HFF-Myc (cell line): ENCODE data around the gene SYT7.
"Not testable (repeated sequence)": the region's sequence is repeated elsewhere in the genome, so short reads cannot be mapped to it uniquely, and the experiment has no call there.

Source experiments
- DNase-seq: peaks from one replicate; pipeline ENCODE4 v3.0.0-alpha.2; 2011; ENCODE audit warnings: low read depth; ENCODE audit errors: extremely low read depth
- H3K4me3 ChIP-seq: replicated peaks from 2 replicates; pipeline ENCODE4 v1.5.1; 2011; ENCODE audit warnings: low read depth, mild to moderate bottlenecking, control low read depth, low read length
- TF ChIP-seq, protein P1 (sequence below): IDR thresholded peaks from 2 replicates; pipeline ENCODE4 v1.5.1; 2012; ENCODE audit warnings: mild to moderate bottlenecking, low read depth, low read length, control low read depth; ENCODE audit errors: missing control alignments

Gene SYT7

GRCh38 chr11:61616434-61616833 lies 35.6 kb upstream of the SYT7 start:
- TF ChIP-seq, protein P1, sequence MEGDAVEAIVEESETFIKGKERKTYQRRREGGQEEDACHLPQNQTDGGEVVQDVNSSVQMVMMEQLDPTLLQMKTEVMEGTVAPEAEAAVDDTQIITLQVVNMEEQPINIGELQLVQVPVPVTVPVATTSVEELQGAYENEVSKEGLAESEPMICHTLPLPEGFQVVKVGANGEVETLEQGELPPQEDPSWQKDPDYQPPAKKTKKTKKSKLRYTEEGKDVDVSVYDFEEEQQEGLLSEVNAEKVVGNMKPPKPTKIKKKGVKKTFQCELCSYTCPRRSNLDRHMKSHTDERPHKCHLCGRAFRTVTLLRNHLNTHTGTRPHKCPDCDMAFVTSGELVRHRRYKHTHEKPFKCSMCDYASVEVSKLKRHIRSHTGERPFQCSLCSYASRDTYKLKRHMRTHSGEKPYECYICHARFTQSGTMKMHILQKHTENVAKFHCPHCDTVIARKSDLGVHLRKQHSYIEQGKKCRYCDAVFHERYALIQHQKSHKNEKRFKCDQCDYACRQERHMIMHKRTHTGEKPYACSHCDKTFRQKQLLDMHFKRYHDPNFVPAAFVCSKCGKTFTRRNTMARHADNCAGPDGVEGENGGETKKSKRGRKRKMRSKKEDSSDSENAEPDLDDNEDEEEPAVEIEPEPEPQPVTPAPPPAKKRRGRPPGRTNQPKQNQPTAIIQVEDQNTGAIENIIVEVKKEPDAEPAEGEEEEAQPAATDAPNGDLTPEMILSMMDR: no peak
- no peak overlapping the region for H3K4me3 ChIP-seq
- DNase-seq: no peak

- DNase-seq: peak; percentile 37
- not testable (repeated sequence) for H3K4me3 ChIP-seq
Observed at GRCh38 chr11:61614782-61615181, 33.9 kb upstream of the SYT7 start.

GRCh38 chr11:61613870-61614269 lies 33.0 kb upstream of the SYT7 start:
- TF ChIP-seq, protein P1: no peak

DNA sequence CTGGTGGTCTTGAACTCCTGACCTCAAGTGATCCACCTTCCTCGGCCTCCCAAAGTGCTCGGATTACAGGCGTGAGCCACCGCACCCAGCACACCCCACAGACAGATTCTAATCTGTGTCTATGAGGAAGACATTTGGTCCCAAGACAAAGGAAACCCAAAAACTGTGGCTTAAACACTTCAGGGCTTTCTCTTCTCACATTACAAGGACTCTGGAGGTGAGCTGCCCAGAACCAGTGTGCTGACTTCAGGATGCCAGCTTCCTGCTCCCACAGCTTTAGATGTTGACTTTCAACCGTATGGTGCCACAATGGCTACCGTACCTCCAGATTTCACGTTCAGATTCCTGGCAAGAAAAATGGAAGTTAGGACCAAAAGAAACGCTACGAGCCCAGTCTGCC lies 32.2 kb upstream of the SYT7 start:
- TF ChIP-seq, protein P1: no peak
- no peak overlapping the region for H3K4me3 ChIP-seq
- DNase-seq: no peak

More at GRCh38 chr11:61613870-61614269, 33.0 kb upstream of the SYT7 start:
- no peak overlapping the region for H3K4me3 ChIP-seq
- no peak for DNase-seq

GRCh38 chr11:61611309-61611708 lies 30.4 kb upstream of the SYT7 start:
- TF ChIP-seq, protein P1: no peak
- no peak overlapping the region for H3K4me3 ChIP-seq
- DNase-seq: no peak

- H3K4me3 ChIP-seq: no peak overlapping the region
- TF ChIP-seq, protein P1: no peak
- DNase-seq: no peak
Observed at GRCh38 chr11:61610905-61611304, 30.0 kb upstream of the SYT7 start.

GRCh38 chr11:61609980-61610366 lies 29.1 kb upstream of the SYT7 start:
- TF ChIP-seq, protein P1: peak; percentile 12
- no peak overlapping the region for H3K4me3 ChIP-seq
- DNase-seq: no peak
